ENCODE data around the gene SLC39A9.
A peak's percentile ranks its signal among the peaks of the same experiment; 100 is the strongest.
"Not testable (repeated sequence)": the region's sequence is repeated elsewhere in the genome, so short reads cannot be mapped to it uniquely, and the experiment has no call there.

SLC39A9 gene

GRCh38 chr14:69375182-69375581 is 23.3 kb upstream of the SLC39A9 start:
- TF ChIP-seq CTCF (IDR thresholded peaks at IDR 0.05; ENCODE audit: borderline replicate concordance, control extremely low read depth, extremely low read depth, insufficient read depth, missing control alignments), result no peak
- DNase-seq (ENCODE audit: low spot score), result no peak
- in situ Hi-C loops (cut with MboI; ENCODE audit: low sequenced_read_pairs, unreplicated experiment), result no loop called here

GRCh38 chr14:69375722-69376121 is 22.8 kb upstream of the SLC39A9 start:
- in situ Hi-C loops (cut with MboI; ENCODE audit: low sequenced_read_pairs, unreplicated experiment), result no loop called here
- no peak for TF ChIP-seq CTCF (IDR thresholded peaks at IDR 0.05; ENCODE audit: borderline replicate concordance, control extremely low read depth, extremely low read depth, insufficient read depth, missing control alignments)
- no peak for DNase-seq (ENCODE audit: low spot score)

GRCh38 chr14:69376439-69376838 is 22.1 kb upstream of the SLC39A9 start:
- no peak for DNase-seq (ENCODE audit: low spot score)
- in situ Hi-C loops (cut with MboI; ENCODE audit: low sequenced_read_pairs, unreplicated experiment), result no loop called here
- no peak for TF ChIP-seq CTCF (IDR thresholded peaks at IDR 0.05; ENCODE audit: borderline replicate concordance, control extremely low read depth, extremely low read depth, insufficient read depth, missing control alignments)

- no peak for DNase-seq (ENCODE audit: low spot score)
- no peak for TF ChIP-seq CTCF (IDR thresholded peaks at IDR 0.05; ENCODE audit: borderline replicate concordance, control extremely low read depth, extremely low read depth, insufficient read depth, missing control alignments)
- in situ Hi-C loops (cut with MboI; ENCODE audit: low sequenced_read_pairs, unreplicated experiment), result no loop called here
Observed at GRCh38 chr14:69378274-69378673, 20.2 kb upstream of the SLC39A9 start.

- DNase-seq (ENCODE audit: low spot score), result no peak
- in situ Hi-C loops (cut with MboI; ENCODE audit: low sequenced_read_pairs, unreplicated experiment), result no loop called here
- no peak for TF ChIP-seq CTCF (IDR thresholded peaks at IDR 0.05; ENCODE audit: borderline replicate concordance, control extremely low read depth, extremely low read depth, insufficient read depth, missing control alignments)
Observed at GRCh38 chr14:69387311-69387710, 11.2 kb upstream of the SLC39A9 start.

- DNase-seq (ENCODE audit: low spot score); in situ Hi-C loops (cut with MboI; ENCODE audit: low sequenced_read_pairs, unreplicated experiment): not testable (repeated sequence)
Observed at GRCh38 chr14:69391400-69391799, 7.1 kb upstream of the SLC39A9 start.

GRCh38 chr14:69392481-69392880 is 6.0 kb upstream of the SLC39A9 start:
- DNase-seq (ENCODE audit: low spot score), result peak; percentile 35
- TF ChIP-seq CTCF (IDR thresholded peaks at IDR 0.05; ENCODE audit: borderline replicate concordance, control extremely low read depth, extremely low read depth, insufficient read depth, missing control alignments), result no peak
- in situ Hi-C loops (cut with MboI; ENCODE audit: low sequenced_read_pairs, unreplicated experiment), result no loop called here
